NCI-H2227 (cell line): ENCODE data around the gene GPC5.
"Not testable (repeated sequence)": the region's sequence is repeated elsewhere in the genome, so short reads cannot be mapped to it uniquely, and the experiment has no call there.

Source experiments
- DNase-seq: peaks from one replicate; lab custom pipeline; 2025; ENCODE audit not compliant: unreplicated experiment; lab: John Stamatoyannopoulos, UW

Gene GPC5

DNA sequence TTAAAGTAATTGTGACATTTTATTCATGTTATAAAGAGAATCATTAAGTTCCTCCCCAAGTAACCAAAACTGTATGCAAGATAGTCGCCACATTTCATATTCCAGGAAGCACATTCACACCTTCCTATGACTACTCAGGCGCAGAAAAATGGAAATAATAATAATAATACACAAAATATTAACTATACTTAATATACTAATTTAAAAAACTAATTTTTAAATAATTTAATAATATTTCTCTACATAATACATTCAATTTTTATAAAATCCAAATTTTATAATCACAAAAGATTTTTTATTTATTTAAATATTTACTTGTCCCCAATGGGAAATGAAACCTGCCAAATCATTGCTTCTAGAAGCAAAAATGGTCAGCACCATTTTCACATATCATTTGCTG is 1030.8 kb downstream of the GPC5 start:
- DNase-seq: no peak

DNA sequence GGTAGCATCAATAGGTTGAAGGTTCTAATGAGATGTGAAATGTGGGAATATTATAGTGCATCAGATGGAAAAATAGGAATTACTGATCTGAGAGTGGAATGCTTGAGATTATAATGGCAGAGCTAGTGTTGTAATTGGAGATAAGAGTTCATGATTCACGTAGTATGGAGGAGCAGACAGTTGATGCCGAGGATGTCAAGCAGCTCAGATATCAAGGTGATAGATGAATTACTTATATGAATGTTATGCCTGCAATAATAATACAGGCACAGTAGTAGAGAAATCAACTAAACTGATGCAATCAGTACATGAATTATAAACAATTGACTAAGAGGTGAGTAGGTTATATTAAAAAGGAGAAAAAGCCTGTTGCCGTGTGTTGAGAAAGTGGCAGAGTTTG is 1035.0 kb downstream of the GPC5 start:
- no peak for DNase-seq

DNA sequence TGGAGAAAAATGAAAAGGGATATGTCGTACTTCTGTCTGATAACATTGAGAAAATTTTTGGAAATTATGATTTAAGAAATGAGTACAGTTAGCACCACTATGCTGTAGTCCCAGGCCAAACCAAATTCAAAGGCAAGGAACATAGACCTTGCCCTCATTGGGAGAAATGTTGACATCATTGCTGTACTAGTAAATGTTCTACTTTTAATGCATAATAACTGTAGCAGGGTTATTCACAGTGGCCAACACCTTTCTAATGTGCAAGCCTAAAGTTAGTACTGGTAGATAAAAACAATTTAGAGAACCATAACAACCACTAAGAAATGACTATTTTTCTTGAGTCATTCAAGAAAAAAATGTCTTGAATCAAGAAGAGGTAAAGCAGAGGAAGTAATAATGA is 1035.5 kb downstream of the GPC5 start:
- no peak for DNase-seq

DNA sequence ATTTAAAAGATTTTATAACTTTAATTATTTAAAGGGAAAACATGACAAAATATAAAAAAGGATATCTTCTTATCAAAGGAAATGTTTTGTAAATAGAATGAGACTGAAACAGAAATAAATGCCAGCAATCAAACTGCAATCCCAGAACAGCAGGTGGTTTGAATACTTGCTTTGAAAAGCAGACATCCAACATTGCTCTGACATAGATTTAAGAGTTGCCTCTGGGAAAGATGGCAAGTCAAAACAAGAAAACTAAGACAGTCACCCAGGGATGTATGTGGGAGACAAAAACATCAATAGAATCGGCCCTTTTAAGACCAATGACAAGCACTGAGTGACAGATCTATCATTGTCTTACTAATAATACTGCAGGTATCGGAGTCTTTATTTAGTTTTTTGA is 1038.5 kb downstream of the GPC5 start:
- no peak for DNase-seq

DNA sequence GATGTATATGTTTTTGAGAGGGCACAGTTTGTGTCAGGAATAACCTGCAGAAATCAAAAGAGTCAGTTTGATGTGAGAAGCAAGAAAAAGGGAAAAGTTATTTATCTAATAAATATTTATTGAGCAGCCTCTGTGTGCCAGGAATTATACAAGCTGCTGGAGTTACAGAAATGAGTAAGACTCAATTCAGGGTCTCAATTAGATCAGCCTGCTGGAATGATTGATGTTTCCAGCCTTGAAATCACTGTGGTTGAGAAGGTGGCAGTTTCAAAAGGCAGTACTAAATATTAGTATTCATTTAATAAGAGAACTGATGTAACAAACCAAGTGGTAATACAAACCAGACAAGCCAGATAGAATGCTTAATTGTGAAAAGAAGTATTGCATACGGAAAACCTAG is 1045.8 kb downstream of the GPC5 start:
- no peak for DNase-seq

- no peak for DNase-seq
These were observed 1052.6 kb downstream of the GPC5 start for GRCh38 chr13:92451060-92451459.

DNA sequence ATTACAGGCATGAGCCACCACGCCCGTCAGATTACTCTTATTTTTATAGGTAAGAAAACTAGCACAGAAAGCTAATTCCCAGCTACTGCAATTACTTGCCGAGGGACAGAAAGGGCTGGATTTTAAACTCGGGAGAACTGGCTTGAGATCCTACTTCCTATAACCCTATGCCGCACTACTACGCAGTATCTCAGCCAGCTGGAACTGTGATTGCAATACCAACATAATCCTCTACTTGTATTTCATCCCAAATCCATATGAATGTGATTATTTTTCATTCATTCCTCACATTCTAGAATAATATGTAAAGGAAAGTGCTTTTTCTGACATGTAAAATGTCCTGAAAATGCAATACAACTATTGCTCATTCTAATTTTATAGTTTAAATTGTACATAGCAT is 1054.4 kb downstream of the GPC5 start:
- DNase-seq: no peak

DNA sequence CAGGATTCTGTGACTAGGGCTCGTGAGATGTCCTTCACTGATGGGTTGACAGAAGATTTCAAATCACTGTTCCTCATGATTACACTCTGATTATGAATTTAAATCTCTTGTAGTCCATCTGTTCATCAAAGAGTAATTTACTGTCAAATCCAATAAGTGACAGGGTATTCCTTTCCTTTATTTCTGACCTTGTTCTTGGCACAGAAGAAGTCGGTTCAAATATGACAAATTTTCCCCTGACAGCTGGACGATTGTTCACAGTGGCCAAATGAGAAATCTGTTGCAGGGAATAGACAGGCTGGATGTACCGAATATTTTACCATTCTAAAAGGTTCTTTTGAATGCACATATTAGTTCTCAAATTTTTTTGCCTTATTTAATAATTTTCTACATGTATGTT is 1060.9 kb downstream of the GPC5 start:
- DNase-seq: no peak

GRCh38 chr13:92460479-92460878 is 1062.1 kb downstream of the GPC5 start:
- no peak for DNase-seq

DNA sequence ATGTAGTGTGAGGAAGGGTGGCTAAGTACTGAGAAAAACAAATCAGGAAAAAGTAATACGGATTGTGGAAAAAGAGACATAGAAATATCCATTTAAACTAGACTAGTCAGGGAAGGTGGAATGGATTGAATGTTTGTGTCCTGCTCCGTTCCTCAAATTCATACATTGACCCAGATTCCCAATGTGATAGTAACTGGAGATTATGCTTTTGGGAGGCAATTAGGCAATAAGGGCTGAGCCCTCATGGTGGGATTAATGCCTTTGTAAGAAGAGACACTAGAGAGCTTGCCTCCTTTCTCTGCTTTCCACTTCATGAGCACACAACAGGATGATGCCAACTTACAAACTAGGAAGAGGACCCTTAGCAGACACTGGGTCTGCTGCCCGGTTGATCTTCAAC is 1063.0 kb downstream of the GPC5 start:
- no peak for DNase-seq

GRCh38 chr13:92461831-92462230 is 1063.4 kb downstream of the GPC5 start:
- no peak for DNase-seq

GRCh38 chr13:92463134-92463533 is 1064.7 kb downstream of the GPC5 start:
- DNase-seq: peak; percentile 55

DNA sequence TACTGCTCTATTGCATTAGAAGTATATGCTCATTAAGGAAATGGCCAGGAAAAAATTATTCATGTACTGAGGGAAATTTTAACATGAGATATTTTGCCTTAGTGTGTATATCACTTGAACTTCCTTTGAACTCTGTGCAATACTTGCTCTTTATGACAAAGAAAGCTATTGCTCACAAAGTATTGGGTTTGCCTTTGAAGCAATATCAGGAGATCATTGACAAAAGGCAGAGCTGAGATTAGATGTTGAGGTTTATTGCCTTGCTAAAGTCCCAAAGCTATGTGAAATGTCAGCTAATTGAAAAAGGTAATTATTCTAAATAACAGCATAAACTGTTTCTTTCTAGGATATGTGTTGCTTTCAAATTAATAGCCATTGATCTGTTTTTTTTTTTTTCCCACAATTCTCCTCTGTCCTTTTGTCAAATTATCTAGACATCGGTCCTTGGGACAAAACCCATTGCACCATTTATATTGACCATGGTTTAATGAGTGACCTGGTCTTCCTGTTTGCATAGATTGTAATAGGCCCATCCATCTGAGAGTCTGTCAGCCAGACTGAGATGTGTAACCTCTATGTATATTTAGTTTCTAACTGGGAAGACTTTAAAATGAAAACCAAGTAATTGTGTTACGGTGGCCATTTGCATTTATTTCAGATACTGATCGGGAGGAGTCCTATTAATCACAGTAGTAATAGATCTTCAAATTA is 1075.5 kb downstream of the GPC5 start:
- no peak for DNase-seq

DNA sequence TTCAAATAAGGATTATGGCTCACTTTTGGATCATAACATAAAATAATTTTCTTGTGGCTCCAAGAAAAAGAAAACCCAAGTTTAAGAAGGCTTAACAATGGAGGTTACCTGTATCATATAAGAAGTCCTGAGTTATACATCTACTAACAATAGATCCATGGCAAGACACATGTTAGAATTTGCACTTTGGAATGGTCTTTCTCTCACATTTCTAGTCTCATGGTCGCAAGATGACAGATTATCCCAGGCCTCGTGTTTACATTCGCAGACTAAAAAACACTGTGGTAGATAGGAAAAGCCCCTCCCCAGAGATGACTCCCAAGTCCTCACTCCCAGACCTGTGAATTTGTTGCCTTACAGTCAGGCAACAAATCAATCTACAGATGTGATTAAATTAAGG is 1082.0 kb downstream of the GPC5 start:
- DNase-seq: no peak

GRCh38 chr13:92482790-92483189 is 1084.4 kb downstream of the GPC5 start:
- DNase-seq: not testable (repeated sequence)

DNA sequence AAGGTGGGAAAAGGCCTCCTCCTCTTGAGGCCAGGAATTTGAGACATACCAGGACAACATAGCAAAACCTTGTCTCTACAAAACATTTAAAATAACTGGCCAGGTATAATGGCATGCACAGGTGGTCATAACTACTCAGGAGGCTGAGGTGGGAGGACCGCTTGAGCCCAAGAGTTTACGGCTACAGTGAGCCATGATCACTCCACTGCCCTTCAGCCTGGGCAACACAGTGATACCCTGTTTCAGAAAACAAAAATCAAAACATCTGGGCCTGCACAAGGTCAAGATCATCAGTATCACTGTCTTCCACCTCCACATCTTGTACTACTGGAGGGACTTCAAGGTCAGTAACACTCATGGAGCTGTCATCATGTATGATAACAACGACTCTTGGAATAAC is 1085.5 kb downstream of the GPC5 start:
- no peak for DNase-seq

- no peak for DNase-seq
These were observed 1088.8 kb downstream of the GPC5 start for GRCh38 chr13:92487238-92487637.

DNA sequence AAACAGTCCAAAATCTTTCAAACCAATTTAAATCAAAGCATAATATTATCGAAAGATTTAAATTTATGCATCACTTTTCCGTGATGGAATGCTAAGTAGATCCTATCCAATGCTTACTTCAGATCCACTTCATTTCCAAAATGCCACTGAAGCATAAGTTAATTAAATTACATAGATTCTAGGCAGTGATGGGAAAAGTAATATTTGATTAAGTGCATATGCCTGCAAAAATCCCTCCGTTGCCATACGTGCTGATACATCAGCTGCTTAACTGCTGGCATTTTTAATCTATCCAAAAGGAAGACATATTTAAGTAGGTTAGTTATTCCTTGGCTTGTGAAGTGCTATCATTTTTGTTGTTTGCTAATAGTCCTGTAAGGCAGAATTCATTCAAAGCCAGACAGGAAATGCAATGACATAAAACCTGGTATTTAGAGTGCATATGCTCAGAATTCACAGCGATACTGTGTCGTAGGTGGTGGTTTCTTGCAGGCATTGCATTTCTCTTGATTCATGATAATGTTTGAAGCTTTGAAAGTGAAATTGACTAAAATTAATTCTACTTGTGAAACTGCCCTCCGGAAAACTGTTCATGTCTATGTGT is 1089.9 kb downstream of the GPC5 start:
- no peak for DNase-seq

DNA sequence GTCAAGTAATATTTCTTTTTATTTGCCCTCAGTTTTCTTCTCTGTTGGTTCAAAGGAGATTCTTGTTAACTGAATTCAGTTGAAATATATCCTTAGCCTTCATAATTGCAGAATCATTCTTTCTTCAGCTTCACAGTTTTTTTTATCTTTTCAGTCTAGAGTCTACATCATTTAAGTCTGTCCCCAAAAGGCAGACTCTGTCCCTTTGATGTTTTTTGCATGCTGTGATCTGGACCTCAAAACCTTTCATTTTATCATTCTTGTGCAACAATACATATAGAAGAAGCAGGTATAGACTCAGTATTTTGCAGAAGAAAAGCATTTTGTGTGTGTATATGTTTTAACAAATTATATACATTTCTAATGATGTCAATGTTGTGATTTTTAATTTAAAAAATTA is 1093.4 kb downstream of the GPC5 start:
- DNase-seq: no peak

DNA sequence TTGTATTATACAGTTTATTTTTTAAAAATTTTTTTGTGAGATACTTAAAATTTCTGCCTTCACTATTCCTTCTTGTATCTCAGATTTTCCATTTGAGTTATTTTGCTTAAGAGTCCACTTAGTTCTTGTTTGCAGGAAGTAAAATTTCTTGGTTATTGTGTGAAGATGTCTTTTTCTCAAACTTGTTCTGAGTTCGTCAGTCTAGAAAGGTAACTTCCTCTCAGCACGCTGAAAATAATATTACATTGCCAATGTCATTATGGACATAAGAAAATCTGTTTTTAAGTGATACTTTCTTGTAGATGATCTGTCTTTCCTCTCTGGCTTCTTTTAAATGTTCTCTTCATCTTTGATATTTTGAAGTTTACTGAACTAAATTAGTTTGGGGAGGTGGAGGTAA is 1096.5 kb downstream of the GPC5 start:
- no peak for DNase-seq

GRCh38 chr13:92500192-92500591 is 1101.8 kb downstream of the GPC5 start:
- DNase-seq: no peak

DNA sequence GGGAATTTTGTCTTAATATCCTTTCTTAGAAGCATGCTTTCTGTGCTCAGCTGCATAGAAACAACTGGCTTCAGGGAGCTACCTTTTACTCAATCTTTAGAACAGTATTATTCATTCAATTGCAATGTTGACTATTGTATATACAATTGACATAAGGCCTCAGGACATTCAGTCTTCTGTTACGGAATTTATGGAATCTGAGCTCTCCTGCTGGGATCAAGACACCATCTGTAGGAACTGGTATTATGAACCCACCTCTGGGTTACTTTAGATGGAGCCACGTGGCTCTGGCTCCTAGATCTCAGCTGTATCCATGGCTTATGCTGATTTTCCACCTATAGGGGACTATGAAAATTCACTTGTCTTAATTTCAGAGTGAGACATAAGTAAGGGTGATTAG is 1112.0 kb downstream of the GPC5 start:
- DNase-seq: no peak

DNA sequence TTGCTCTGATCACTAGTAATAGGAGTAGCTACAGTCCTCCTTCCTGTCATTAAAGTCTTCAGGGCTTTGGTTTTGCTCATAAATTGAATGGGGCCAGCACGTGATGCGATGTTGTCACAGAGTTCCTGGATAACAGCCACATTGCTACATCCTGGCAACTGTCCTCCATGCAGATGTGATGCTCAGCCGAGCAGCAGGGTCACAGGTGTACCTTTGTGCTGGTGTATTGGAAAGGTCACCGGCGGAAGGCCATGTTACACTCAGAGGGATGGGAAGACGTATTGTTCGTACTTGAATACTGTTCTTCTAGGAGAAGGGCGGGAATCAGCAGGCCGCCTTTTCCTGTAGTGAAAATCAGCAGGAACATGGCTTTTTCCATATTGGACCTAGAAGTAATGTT is 1114.4 kb downstream of the GPC5 start:
- no peak for DNase-seq
